Ecto neural progenitor cell (in vitro differentiated cells): ENCODE data around the gene PTPN7.
"Not testable (repeated sequence)": the region's sequence is repeated elsewhere in the genome, so short reads cannot be mapped to it uniquely, and the experiment has no call there.

Source experiments
- DNase-seq: peaks from one replicate; pipeline ENCODE4 v3.0.0-alpha.2; 2018; ENCODE audit warnings: low spot score

Gene PTPN7

GRCh38 chr1:202152399-202152798, 8.0 kb downstream of the PTPN7 start:
- DNase-seq = no peak

- no peak for DNase-seq
These were observed 9.4 kb downstream of the PTPN7 start for GRCh38 chr1:202151045-202151444.

- no peak for DNase-seq
These were observed 9.8 kb downstream of the PTPN7 start for GRCh38 chr1:202150602-202151001.

- DNase-seq = no peak
These were observed 10.2 kb downstream of the PTPN7 start for GRCh38 chr1:202150187-202150586.

GRCh38 chr1:202149566-202149965, 10.8 kb downstream of the PTPN7 start:
- DNase-seq = no peak

- DNase-seq = no peak
These were observed 12.0 kb downstream of the PTPN7 start for GRCh38 chr1:202148391-202148790.

GRCh38 chr1:202146993-202147392, 13.4 kb downstream of the PTPN7 start:
- no peak for DNase-seq

GRCh38 chr1:202146279-202146678, 14.1 kb downstream of the PTPN7 start:
- DNase-seq = no peak

GRCh38 chr1:202145744-202146140, 14.7 kb downstream of the PTPN7 start:
- not testable (repeated sequence) for DNase-seq

- DNase-seq = no peak
These were observed 15.2 kb downstream of the PTPN7 start for GRCh38 chr1:202145068-202145743.

- peak; percentile 85 for DNase-seq
These were observed 15.9 kb downstream of the PTPN7 start, which contains the start of gene ARL8A for GRCh38 chr1:202144402-202145067. Gene ARL8A (minus strand): TSS chr1:202144737. CDS start chr1:202144572, 165 bp downstream.

- peak; percentile 69 for DNase-seq
These were observed 16.5 kb downstream of the PTPN7 start for GRCh38 chr1:202143768-202144401.

- DNase-seq = no peak
These were observed 17.2 kb downstream of the PTPN7 start for GRCh38 chr1:202143011-202143767.

- DNase-seq = not testable (repeated sequence)
These were observed 18.9 kb downstream of the PTPN7 start for GRCh38 chr1:202141468-202141867.

- no peak for DNase-seq
These were observed 19.6 kb downstream of the PTPN7 start for GRCh38 chr1:202140833-202141232.

- peak; percentile 75 for DNase-seq
These were observed 25.1 kb downstream of the PTPN7 start for GRCh38 chr1:202135221-202135721.

- no peak for DNase-seq
These were observed 25.7 kb downstream of the PTPN7 start for GRCh38 chr1:202134645-202135172.

- no peak for DNase-seq
These were observed 26.4 kb downstream of the PTPN7 start for GRCh38 chr1:202133989-202134388.

GRCh38 chr1:202133496-202133895, 26.9 kb downstream of the PTPN7 start:
- DNase-seq = no peak

GRCh38 chr1:202133001-202133400, 27.4 kb downstream of the PTPN7 start:
- DNase-seq = no peak

GRCh38 chr1:202131956-202132821, 28.2 kb downstream of the PTPN7 start:
- DNase-seq = no peak
